Measurements from ENCODE around the gene PPM1F.

PPM1F gene

GRCh38 chr22:21926728-21927127 lies 25.9 kb downstream of the PPM1F start:
- in situ Hi-C loops (cut with HindIII; ENCODE audit: low sequenced_read_pairs): loop anchor here (25.0 kb wide), 1 partner anchor 214 kb away; no protein-coding TSS in a partner anchor
- TF ChIP-seq CTCF (IDR thresholded peaks at IDR 0.05; ENCODE audit: low read depth, low read length): no peak
- H3K4me3 ChIP-seq (ENCODE audit: low read depth, low read length): no peak overlapping the region

GRCh38 chr22:21923163-21923561 lies 29.5 kb downstream of the PPM1F start:
- DNase-seq (ENCODE audit: low read depth, low spot score): no peak
- no peak overlapping the region for H3K4me3 ChIP-seq (ENCODE audit: low read depth, low read length)
- in situ Hi-C loops (cut with HindIII; ENCODE audit: low sequenced_read_pairs): no loop called here
- no peak for TF ChIP-seq CTCF (IDR thresholded peaks at IDR 0.05; ENCODE audit: low read depth, low read length)

More at GRCh38 chr22:21926728-21927127, 25.9 kb downstream of the PPM1F start:
- DNase-seq (ENCODE audit: low read depth, low spot score): no peak

GRCh38 chr22:21922370-21923162 lies 30.1 kb downstream of the PPM1F start:
- no peak overlapping the region for H3K4me3 ChIP-seq (ENCODE audit: low read depth, low read length)
- no peak for DNase-seq (ENCODE audit: low read depth, low spot score)
- in situ Hi-C loops (cut with HindIII; ENCODE audit: low sequenced_read_pairs): no loop called here
- TF ChIP-seq CTCF (IDR thresholded peaks at IDR 0.05; ENCODE audit: low read depth, low read length): no peak

- TF ChIP-seq CTCF (IDR thresholded peaks at IDR 0.05; ENCODE audit: low read depth, low read length): no peak
- in situ Hi-C loops (cut with HindIII; ENCODE audit: low sequenced_read_pairs): no loop called here
- H3K4me3 ChIP-seq (ENCODE audit: low read depth, low read length): no peak overlapping the region
- DNase-seq (ENCODE audit: low read depth, low spot score): no peak
Observed at GRCh38 chr22:21921729-21922128, 30.9 kb downstream of the PPM1F start.

GRCh38 chr22:21921184-21921721 lies 31.4 kb downstream of the PPM1F start:
- no peak for TF ChIP-seq CTCF (IDR thresholded peaks at IDR 0.05; ENCODE audit: low read depth, low read length)
- in situ Hi-C loops (cut with HindIII; ENCODE audit: low sequenced_read_pairs): no loop called here
- no peak overlapping the region for H3K4me3 ChIP-seq (ENCODE audit: low read depth, low read length)
- DNase-seq (ENCODE audit: low read depth, low spot score): no peak

- TF ChIP-seq CTCF (IDR thresholded peaks at IDR 0.05; ENCODE audit: low read depth, low read length): no peak
- in situ Hi-C loops (cut with HindIII; ENCODE audit: low sequenced_read_pairs): no loop called here
- H3K4me3 ChIP-seq (ENCODE audit: low read depth, low read length): no peak overlapping the region
- no peak for DNase-seq (ENCODE audit: low read depth, low spot score)
Observed at GRCh38 chr22:21920341-21921183, 32.1 kb downstream of the PPM1F start.
